Cardiac fibroblast (primary cell): ENCODE results near the gene SETD4.

Experiments
- DNase-seq, 2 donors: peaks; one replicate each; pipeline versions ENCODE4 v3.0.0 to v3.0.0-alpha.2; 2010; ENCODE audit warnings: low read depth in 2 of 2
- H3K4me3 ChIP-seq, 2 donors: replicated peaks in 1 of 2; 1 replicate in 1 of 2; 2 replicates in 1 of 2; pipeline ENCODE4 v1.5.1; 2011; ENCODE audit warnings: low read depth in 2 of 2, low read length in 2 of 2, mild to moderate bottlenecking in 2 of 2, moderate library complexity in 1 of 2
- TF ChIP-seq, protein P1 (sequence below): IDR thresholded peaks from one replicate; pipeline ENCODE4 v1.5.1; 2011; ENCODE audit warnings: low read depth, mild to moderate bottlenecking, low read length, inconsistent platforms

The SETD4 gene

GRCh38 chr21:36034211-36034913 is 26.0 kb downstream of the SETD4 start:
- TF ChIP-seq, protein P1, sequence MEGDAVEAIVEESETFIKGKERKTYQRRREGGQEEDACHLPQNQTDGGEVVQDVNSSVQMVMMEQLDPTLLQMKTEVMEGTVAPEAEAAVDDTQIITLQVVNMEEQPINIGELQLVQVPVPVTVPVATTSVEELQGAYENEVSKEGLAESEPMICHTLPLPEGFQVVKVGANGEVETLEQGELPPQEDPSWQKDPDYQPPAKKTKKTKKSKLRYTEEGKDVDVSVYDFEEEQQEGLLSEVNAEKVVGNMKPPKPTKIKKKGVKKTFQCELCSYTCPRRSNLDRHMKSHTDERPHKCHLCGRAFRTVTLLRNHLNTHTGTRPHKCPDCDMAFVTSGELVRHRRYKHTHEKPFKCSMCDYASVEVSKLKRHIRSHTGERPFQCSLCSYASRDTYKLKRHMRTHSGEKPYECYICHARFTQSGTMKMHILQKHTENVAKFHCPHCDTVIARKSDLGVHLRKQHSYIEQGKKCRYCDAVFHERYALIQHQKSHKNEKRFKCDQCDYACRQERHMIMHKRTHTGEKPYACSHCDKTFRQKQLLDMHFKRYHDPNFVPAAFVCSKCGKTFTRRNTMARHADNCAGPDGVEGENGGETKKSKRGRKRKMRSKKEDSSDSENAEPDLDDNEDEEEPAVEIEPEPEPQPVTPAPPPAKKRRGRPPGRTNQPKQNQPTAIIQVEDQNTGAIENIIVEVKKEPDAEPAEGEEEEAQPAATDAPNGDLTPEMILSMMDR, result no peak
- no peak overlapping the region for H3K4me3 ChIP-seq
- DNase-seq, result no peak

DNA sequence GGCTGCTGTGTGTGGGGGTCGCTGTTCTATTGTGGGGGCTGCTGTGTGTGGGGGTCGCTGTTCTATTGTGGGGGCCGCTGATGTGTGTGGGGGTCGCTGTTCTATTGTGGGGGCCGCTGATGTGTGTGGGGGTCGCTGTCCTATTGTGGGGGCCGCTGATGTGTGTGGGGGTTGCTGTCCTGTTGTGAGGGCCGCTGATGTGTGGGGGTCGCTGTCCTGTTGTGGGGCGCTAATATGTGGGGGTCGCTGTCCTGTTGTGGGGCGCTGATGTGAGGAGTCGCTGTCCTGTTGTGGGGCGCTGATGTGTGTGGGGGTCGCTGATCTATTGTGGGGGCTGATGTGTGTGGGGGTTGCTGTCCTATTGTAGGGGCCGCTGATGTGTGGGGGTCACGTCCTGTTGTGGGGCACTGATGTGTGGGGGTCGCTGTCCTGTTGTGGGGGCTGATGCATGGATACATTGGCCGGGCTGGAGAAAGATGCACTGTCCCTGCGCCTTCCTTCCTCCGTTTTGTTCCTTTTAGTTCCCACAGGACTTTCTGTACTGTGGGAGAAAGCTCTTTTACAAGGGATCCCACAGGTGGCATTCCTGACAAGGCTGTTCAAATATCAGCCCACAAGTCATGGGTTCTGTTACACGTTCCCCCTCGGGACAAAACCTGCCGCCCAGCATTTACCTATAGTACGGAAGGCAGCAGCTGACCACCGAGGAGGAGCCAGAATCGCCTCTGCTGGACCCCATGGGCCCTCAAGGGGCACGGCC is 27.5 kb downstream of the SETD4 start:
- DNase-seq, result no peak
- H3K4me3 ChIP-seq, result no peak overlapping the region
- TF ChIP-seq, protein P1, result no peak

GRCh38 chr21:36030581-36031189 is 29.6 kb downstream of the SETD4 start:
- TF ChIP-seq, protein P1, result no peak
- H3K4me3 ChIP-seq, result no peak overlapping the region
- peak; percentile 22 to 41 for DNase-seq

GRCh38 chr21:36029309-36029708 is 31.0 kb downstream of the SETD4 start:
- DNase-seq, result no peak
- H3K4me3 ChIP-seq, result no peak overlapping the region
- TF ChIP-seq, protein P1, result no peak

DNA sequence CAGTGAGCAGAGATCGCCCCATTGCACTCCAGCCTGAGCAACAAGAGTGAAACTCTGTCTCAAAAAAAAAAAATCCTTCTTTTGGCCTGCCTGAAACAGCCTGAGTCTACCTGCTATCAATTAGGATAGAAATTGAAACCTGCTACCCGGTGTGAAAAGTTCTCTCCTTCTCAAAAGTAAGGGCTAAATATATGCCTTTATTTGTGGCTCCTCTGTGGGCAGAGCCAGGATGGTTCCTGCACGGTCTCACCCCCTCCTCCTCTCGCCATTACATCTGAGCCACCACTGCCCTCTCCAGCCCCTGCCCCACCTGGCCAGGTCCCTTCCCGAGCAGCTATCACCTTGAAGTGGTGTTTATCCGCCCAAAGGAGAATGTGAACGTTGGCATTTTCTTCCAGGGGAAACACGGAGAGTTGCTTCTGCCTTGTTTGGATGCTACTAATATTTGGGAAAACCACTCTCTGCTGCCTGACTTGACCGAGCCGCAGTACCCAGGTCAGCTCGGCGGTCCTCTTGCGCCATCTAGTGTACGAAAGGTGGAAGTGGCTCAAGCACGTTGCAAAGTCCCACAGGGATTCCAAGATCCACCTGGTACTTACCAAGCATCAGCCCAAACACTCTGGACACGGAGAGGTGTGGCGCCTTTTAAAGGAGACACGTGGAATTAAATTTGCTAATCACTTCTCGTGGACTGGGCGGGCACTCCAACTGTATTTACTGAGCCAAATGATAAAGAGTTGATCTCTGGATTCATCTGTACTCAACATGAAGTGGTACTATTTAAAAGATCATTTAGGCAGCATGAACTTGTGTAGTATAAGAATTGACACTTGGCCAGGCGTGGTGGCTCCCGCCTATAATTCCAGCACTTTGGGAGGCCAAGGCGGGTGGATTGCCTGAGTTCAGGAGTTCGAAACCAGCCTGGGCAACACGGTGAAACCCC is 31.9 kb downstream of the SETD4 start:
- H3K4me3 ChIP-seq, result no peak overlapping the region
- TF ChIP-seq, protein P1, result peak; percentile 97
- DNase-seq, result peak; percentile 82 to 84

DNA sequence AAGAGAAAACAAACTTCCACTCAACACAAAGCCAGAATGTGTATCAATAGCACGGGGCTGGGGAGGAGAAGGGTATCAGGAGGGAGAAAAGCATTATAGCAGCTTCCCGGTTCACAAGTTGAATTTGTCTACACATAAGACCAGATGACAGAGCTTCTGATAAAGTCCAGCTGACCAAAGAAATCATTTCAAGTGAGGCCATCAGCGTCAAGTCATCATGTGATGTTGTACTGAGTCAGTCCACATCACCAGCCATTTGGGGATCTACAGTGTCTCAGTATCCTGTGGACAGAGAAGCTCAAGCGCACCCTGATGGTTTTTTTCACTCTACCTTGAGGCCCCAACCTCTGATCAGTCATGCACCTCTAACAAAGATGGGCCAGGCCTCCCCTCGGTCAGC is 33.0 kb downstream of the SETD4 start:
- peak; percentile 33 to 38 for DNase-seq
- no peak overlapping the region for H3K4me3 ChIP-seq
- TF ChIP-seq, protein P1, result no peak
